Prostate gland (tissue), 2 donors: ENCODE data around the gene NHSL2. TPM values are rescaled to one million over a fixed set of nuclear protein-coding genes. Genes with fewer than 3 reads are reported as not detected.

ENCODE experiments used
- DNase-seq: peaks from one replicate; pipeline ENCODE4 v3.0.0-alpha.2; 2019; ENCODE audit warnings: low spot score
- H3K27ac ChIP-seq, 2 donors: fragments of 200-600 bp; sonication (generic); 2 replicates each; pipeline ENCODE4 v1.5.1; 2017 to 2019
- H3K27me3 ChIP-seq: fragments of 200-600 bp; sonication (generic); replicated peaks from 2 replicates; pipeline ENCODE4 v1.5.1; 2019; ENCODE audit not compliant: insufficient read depth
- H3K36me3 ChIP-seq, 2 donors: fragments of 200-600 bp; sonication (generic); 1 replicate in 1 of 2; 2 replicates in 1 of 2; pipeline versions ENCODE4 v1.5.1 to v1.8.1; 2017 to 2019
- H3K4me1 ChIP-seq: fragments of 200-600 bp; sonication (generic); replicated peaks from 2 replicates; pipeline ENCODE4 v1.5.1; 2019
- H3K4me3 ChIP-seq, 2 donors: fragments of 200-600 bp; sonication (generic); 2 replicates each; pipeline ENCODE4 v1.5.1; 2017 to 2019
- H3K9me3 ChIP-seq: fragments of 200-600 bp; sonication (generic); 2 replicates; pipeline ENCODE4 v1.5.1; 2017
- POLR2A ChIP-seq: fragments of 450-650 bp; IDR thresholded peaks from one replicate; pipeline ENCODE4 v1.6.1; 2016; ENCODE audit warnings: antibody characterized with exemption, mild to moderate bottlenecking
- POLR2AphosphoS5 ChIP-seq: sonication (generic); formaldehyde crosslinking; IDR thresholded peaks from one replicate; pipeline ENCODE4 v1.6.1; 2017; ENCODE audit warnings: antibody characterized with exemption
- WGBS: methylation state at CpG from one replicate; pipeline ENCODE4 v1.1.5; 2018; 5-methylcytosine and 5-hydroxymethylcytosine counted together
- intact Hi-C: fragments of 100-400 bp; cut with DNase I; formaldehyde crosslinking; loops from one replicate; pipeline ENCODE4 v1.14.2; 2022
- total RNA-seq, 2 donors: library from RNA; depleted of rRNA; stranded (reverse); fragments of >200 nt; gene quantifications; one replicate each; pipeline ENCODE4 v1.1.0, GENCODE V29; 2016
- TF ChIP-seq, protein P1 (sequence below), 4 experiments: fragments of 200-600 bp in 2 of 4; fragments of 450-650 bp in 2 of 4; sonication (generic) in 2 of 4; IDR thresholded peaks; 1 replicate in 3 of 4; 2 replicates in 1 of 4; pipeline ENCODE4 v1.5.1; 2016 to 2019; ENCODE audit warnings: antibody characterized with exemption in 4 of 4, mild to moderate bottlenecking in 2 of 4, moderate library complexity in 2 of 4

The NHSL2 gene
- total RNA-seq, 2 donors from 2014 or later: 4.2 to 28.2 TPM

DNA sequence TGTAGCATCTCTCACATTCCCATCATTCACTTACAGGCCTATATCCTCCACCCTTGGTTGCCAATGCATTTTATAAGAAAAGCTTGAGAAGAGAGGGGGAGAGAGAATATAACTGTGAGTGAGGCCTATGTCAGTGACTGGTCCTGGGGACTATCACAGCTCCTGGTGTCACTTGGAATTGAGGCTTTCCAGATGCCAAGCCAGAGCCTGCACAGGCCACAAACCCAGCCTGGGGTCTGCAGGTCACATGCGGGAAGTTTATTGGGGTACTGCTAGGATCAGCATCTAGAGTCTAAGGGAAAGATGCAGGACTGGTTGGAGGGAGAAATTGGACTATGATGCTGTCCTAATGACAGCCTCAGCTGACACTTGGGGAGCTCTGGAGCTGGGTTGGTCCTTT lies 173.5 kb downstream of the NHSL2 start:
- DNase-seq: no peak
- no peaks in the 10 kb centered on the region for H3K36me3 ChIP-seq
- H3K4me1 ChIP-seq: no peaks in the 10 kb centered on the region
- 73% methylated on average over 1 of the region's 1 CpG for WGBS
- TF ChIP-seq, protein P1, sequence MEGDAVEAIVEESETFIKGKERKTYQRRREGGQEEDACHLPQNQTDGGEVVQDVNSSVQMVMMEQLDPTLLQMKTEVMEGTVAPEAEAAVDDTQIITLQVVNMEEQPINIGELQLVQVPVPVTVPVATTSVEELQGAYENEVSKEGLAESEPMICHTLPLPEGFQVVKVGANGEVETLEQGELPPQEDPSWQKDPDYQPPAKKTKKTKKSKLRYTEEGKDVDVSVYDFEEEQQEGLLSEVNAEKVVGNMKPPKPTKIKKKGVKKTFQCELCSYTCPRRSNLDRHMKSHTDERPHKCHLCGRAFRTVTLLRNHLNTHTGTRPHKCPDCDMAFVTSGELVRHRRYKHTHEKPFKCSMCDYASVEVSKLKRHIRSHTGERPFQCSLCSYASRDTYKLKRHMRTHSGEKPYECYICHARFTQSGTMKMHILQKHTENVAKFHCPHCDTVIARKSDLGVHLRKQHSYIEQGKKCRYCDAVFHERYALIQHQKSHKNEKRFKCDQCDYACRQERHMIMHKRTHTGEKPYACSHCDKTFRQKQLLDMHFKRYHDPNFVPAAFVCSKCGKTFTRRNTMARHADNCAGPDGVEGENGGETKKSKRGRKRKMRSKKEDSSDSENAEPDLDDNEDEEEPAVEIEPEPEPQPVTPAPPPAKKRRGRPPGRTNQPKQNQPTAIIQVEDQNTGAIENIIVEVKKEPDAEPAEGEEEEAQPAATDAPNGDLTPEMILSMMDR (IDR thresholded peaks at IDR 0.05): no peak
- TF ChIP-seq POLR2AphosphoS5 (no peak), POLR2A (no peak)
- no peaks in the 10 kb centered on the region for H3K27me3 ChIP-seq
- no peak overlapping the region for H3K4me3 ChIP-seq
- intact Hi-C loops: no loop called here
- no peaks in the 10 kb centered on the region for H3K9me3 ChIP-seq
- H3K27ac ChIP-seq: no peak overlapping the region

DNA sequence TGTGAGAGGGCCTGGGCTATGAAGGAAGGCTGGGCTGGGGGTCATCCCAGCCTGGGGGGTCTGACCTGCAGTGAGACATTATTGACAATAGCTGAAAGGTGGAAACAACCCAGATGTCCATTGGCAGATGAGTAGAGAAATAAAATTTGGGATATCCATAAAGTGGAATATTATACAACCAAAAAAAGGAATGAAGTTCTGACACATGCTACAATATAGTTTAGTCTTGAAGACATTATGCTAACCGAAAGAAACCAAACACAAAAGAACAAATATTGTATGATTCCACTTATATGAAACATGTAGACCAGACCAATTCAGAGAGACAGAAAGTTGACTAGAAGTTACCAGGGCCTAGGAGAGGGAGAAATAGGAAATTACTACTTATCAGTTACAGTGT lies 176.3 kb downstream of the NHSL2 start:
- TF ChIP-seq POLR2A: no peak
- no peak for TF ChIP-seq POLR2AphosphoS5
- TF ChIP-seq, protein P1 (IDR thresholded peaks at IDR 0.05): no peak
- Histone ChIP-seq H3K27me3 (no peaks in the 10 kb centered on the region), H3K4me3 (no peak overlapping the region), H3K9me3 (no peaks in the 10 kb centered on the region), H3K27ac (no peak overlapping the region), H3K4me1 (no peaks in the 10 kb centered on the region), H3K36me3 (no peaks in the 10 kb centered on the region)
- intact Hi-C loops: no loop called here
- 94% methylated on average over 1 of the region's 1 CpG for WGBS
- no peak for DNase-seq

DNA sequence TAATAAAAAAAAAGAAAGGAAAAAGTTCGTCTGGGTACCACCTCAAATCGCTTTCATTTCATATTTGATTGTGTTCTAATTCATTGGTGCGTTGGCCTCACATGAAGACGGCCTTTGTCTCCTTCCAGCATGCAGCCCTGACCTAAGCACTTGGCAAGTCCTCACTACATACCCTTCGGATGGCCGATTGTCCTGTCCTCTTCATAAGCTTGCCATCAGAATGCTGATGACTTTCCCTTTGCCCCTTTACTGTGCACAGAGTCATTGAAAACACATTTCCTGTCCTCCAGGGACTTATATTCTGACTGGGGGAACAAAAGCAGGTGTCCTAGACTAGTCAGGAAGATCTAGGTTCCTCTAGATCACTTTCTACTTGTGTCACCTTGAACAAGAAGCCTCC lies 178.1 kb downstream of the NHSL2 start:
- Histone ChIP-seq H3K27ac (no peak overlapping the region), H3K9me3 (no peaks in the 10 kb centered on the region), H3K4me3 (no peak overlapping the region), H3K27me3 (no peaks in the 10 kb centered on the region), H3K36me3 (no peaks in the 10 kb centered on the region), H3K4me1 (no peaks in the 10 kb centered on the region)
- TF ChIP-seq POLR2AphosphoS5: no peak
- no peak for TF ChIP-seq POLR2A
- no peak for DNase-seq
- WGBS: 91% methylated on average over 6 of the region's 6 CpGs
- intact Hi-C loops: no loop called here

DNA sequence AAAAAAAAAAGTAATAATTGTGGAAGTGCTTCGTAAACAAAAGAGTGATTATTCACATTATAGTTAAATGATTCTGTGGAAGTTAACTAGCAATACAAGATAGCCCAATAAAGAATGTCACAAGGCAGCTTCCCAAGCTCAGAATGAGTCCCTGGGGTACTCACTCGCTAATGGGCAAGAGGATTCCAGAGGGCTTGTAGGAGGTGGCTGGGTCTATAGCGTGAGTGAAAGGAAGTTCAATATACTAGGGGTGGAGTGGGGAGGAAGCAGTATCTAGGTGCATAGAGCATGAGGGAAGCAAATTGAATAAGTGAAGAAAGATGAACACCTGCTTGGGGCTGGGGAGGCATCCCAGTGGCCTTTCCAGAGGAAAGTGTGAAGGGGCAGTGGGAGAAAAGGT lies 178.6 kb downstream of the NHSL2 start:
- TF ChIP-seq POLR2A (no peak), POLR2AphosphoS5 (no peak)
- TF ChIP-seq, protein P1 (IDR thresholded peaks at IDR 0.05): no peak
- Histone ChIP-seq H3K36me3 (no peaks in the 10 kb centered on the region), H3K27me3 (no peaks in the 10 kb centered on the region), H3K9me3 (no peaks in the 10 kb centered on the region), H3K4me3 (no peak overlapping the region), H3K27ac (no peak overlapping the region), H3K4me1 (no peaks in the 10 kb centered on the region)
- intact Hi-C loops: no loop called here
- DNase-seq: no peak
- WGBS: 74% methylated on average over 3 of the region's 3 CpGs

DNA sequence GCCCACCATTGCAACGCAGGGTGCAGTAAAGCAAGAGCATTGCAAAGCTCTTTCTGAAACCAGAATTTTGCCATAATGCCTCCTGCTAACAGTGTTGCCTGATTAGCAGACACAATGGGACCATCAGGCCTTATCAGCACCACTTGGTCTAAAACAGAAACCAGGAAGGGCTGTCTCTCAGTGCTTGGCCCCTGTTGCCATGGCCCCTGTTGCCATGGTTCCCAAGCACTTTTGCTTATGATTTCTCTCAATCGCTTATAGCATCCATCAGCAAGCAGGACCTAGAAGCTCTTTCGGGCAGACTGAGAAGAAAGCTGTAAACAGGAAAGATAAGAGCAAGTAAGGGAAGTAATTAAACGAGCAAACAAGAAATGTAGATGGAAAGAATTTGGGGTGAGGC lies 184.2 kb downstream of the NHSL2 start:
- intact Hi-C loops: no loop called here
- DNase-seq: no peak

More for the DNA sequence above, 184.2 kb downstream of the NHSL2 start:
- Histone ChIP-seq H3K9me3 (no peaks in the 10 kb centered on the region), H3K27ac (no peak overlapping the region), H3K4me1 (no peaks in the 10 kb centered on the region), H3K4me3 (no peak overlapping the region), H3K36me3 (no peaks in the 10 kb centered on the region), H3K27me3 (no peaks in the 10 kb centered on the region)
- TF ChIP-seq POLR2A (no peak), POLR2AphosphoS5 (no peak)
- TF ChIP-seq, protein P1 (IDR thresholded peaks at IDR 0.05): no peak
- 65% methylated on average over 4 of the region's 4 CpGs for WGBS
